Panc1 (cell line): ENCODE measurements around the gene PIK3R1. TPM values are rescaled to one million over a fixed set of nuclear protein-coding genes. Genes with fewer than 3 reads are reported as not detected.

ENCODE experiments used
- ATAC-seq: fragments of 200-7000 bp; cut with Tn5 transposase; 2 replicates; pipeline ENCODE4 v1.9.1; 2020; ENCODE audit warnings: mild to moderate bottlenecking, moderate library complexity
- BruUV-seq: library from RNA; stranded (reverse); fragments of 400-500 nt; replicated peaks from 2 replicates; lab custom pipeline; 2021; lab: Mats Ljungman, UMichigan
- CTCF ChIA-PET: fragments of 300-600 bp; sonication (Branson Sonifier 250); formaldehyde crosslinking; loops from one replicate; lab custom pipeline; 2022; ENCODE audit warnings: antibody characterized with exemption; lab: Charles Lee
- POLR2A ChIA-PET: fragments of 300-600 bp; sonication (Branson Sonifier 250); formaldehyde crosslinking; loops from one replicate; lab custom pipeline; 2022; ENCODE audit warnings: antibody characterized with exemption; lab: Charles Lee
- DNase-seq: peaks from one replicate; pipeline ENCODE4 v3.0.0-alpha.2; 2010; ENCODE audit warnings: low read depth, low spot score
- H3K27ac ChIP-seq: 2 replicates; pipeline ENCODE4 v1.5.1; 2011; ENCODE audit warnings: mild to moderate bottlenecking, low read length, inconsistent platforms
- H3K27me3 ChIP-seq: fragments of 200-500 bp; sonication (Bioruptor generic); 2 replicates; pipeline ENCODE4 v1.6.0; 2014; ENCODE audit warnings: low read length, inconsistent platforms; ENCODE audit not compliant: control insufficient read depth, insufficient read depth
- H3K36me3 ChIP-seq: fragments of 200-500 bp; sonication (Bioruptor generic); 2 replicates; pipeline ENCODE4 v1.5.1; 2014; ENCODE audit warnings: inconsistent platforms, mild to moderate bottlenecking, low read length, moderate library complexity; ENCODE audit not compliant: control insufficient read depth, insufficient read depth
- H3K4me1 ChIP-seq: 2 replicates; pipeline ENCODE4 v1.5.1; 2011; ENCODE audit warnings: inconsistent platforms, mild to moderate bottlenecking, low read length, moderate library complexity; ENCODE audit not compliant: control insufficient read depth, insufficient read depth
- H3K4me3 ChIP-seq, 2 experiments: 2 replicates each; pipeline ENCODE4 v1.5.1; 2011 to 2012; ENCODE audit warnings: low read depth in 2 of 2, low read length in 2 of 2, mild to moderate bottlenecking in 2 of 2, inconsistent platforms in 1 of 2, moderate library complexity in 1 of 2
- H3K9me3 ChIP-seq: fragments of 200-500 bp; sonication (Bioruptor generic); 2 replicates; pipeline ENCODE4 v1.5.1; 2014; ENCODE audit warnings: low read depth, mild to moderate bottlenecking, inconsistent platforms, low read length, moderate library complexity; ENCODE audit not compliant: control insufficient read depth, insufficient read depth
- CTCF ChIP-seq: fragments of 450-650 bp; IDR thresholded peaks from 2 replicates; pipeline ENCODE4 v1.5.1; 2017; ENCODE audit warnings: mild to moderate bottlenecking
- POLR2AphosphoS5 ChIP-seq: IDR thresholded peaks from 2 replicates; pipeline ENCODE4 v1.6.1; 2012; ENCODE audit warnings: mild to moderate bottlenecking, low read depth, low read length, moderate library complexity
- REST ChIP-seq, 2 experiments: IDR thresholded peaks; 2 replicates each; pipeline ENCODE4 v1.6.1; 2011 to 2012; ENCODE audit warnings: low read depth in 2 of 2, control low read depth in 1 of 2, low read length in 1 of 2, mild to moderate bottlenecking in 1 of 2, moderate library complexity in 1 of 2; ENCODE audit not compliant: insufficient read depth in 1 of 2
- SIN3A ChIP-seq: IDR thresholded peaks from 2 replicates; pipeline ENCODE4 v1.6.1; 2012; ENCODE audit warnings: low read depth, mild to moderate bottlenecking, low read length, moderate library complexity, borderline replicate concordance; ENCODE audit not compliant: insufficient read depth
- TCF7L2 ChIP-seq: IDR thresholded peaks from 2 replicates; pipeline ENCODE4 v1.6.1; 2011; ENCODE audit warnings: mild to moderate bottlenecking, low read depth, low read length, inconsistent platforms
- in situ Hi-C: cut with HindIII; loops from 2 replicates; pipeline ENCODE4 v1.10.0; 2016; ENCODE audit warnings: low sequenced_read_pairs, low pct_unique_long_range_greater_than_20kb
- intact Hi-C: fragments of 100-400 bp; cut with micrococcal nuclease; formaldehyde crosslinking; loops from one replicate; pipeline ENCODE4 v1.10.0; 2022; ENCODE audit not compliant: unreplicated experiment
- total RNA-seq: library from RNA; stranded (reverse); gene quantifications from one replicate; pipeline ENCODE4 v1.2.1, GENCODE V29; 2021; ENCODE audit not compliant: unreplicated experiment

PIK3R1 gene
- total RNA-seq, 1 experiment from 2014 or later, result 23.4 TPM

GRCh38 chr5:68331192-68332079 lies 115.9 kb downstream of the PIK3R1 start:
- Histone ChIP-seq H3K4me1 (no peaks in the 10 kb centered on the region), H3K27ac (no peak overlapping the region), H3K36me3 (no peaks in the 10 kb centered on the region), H3K9me3 (no peaks in the 10 kb centered on the region), H3K4me3 (no peak overlapping the region), H3K27me3 (no peaks in the 10 kb centered on the region; the same call in 1 of the 2 replicates)
- DNase-seq, result no peak
- ChIA-PET CTCF (no interaction called here), POLR2A (no interaction called here)
- TF ChIP-seq POLR2AphosphoS5, result no peak
- no peak for TF ChIP-seq REST (IDR thresholded peaks at IDR 0.05; ENCODE audit: insufficient read depth in 1 of 2, low read depth in 2 of 2, low read length in 1 of 2)
- no peak for TF ChIP-seq SIN3A
- TF ChIP-seq TCF7L2, result no peak
- TF ChIP-seq CTCF, result no peak
- intact Hi-C loops, result no loop called here
- in situ Hi-C loops, result no loop called here
- no peak for ATAC-seq
- no TSS peak for BruUV-seq

GRCh38 chr5:68332080-68332451 lies 116.5 kb downstream of the PIK3R1 start:
- ChIA-PET POLR2A (no interaction called here), CTCF (no interaction called here)
- TF ChIP-seq TCF7L2 (no peak), SIN3A (no peak), POLR2AphosphoS5 (no peak), CTCF (no peak), REST (IDR thresholded peaks at IDR 0.05; ENCODE audit: insufficient read depth in 1 of 2, low read depth in 2 of 2, low read length in 1 of 2) (no peak)
- Histone ChIP-seq H3K36me3 (no peaks in the 10 kb centered on the region), H3K27me3 (no peaks in the 10 kb centered on the region; the same call in 1 of the 2 replicates), H3K4me1 (no peaks in the 10 kb centered on the region), H3K9me3 (no peaks in the 10 kb centered on the region), H3K4me3 (no peak overlapping the region), H3K27ac (no peak overlapping the region)
- no peak for ATAC-seq
- intact Hi-C loops, result no loop called here
- in situ Hi-C loops, result no loop called here
- DNase-seq, result no peak
- no TSS peak for BruUV-seq
